ENCODE measurements around the gene TSPAN16.
A peak's percentile ranks its signal among the peaks of the same experiment; 100 is the strongest.

The TSPAN16 gene

GRCh38 chr19:11293433-11294389 is 2.2 kb upstream of the TSPAN16 start:
- no peaks in the 10 kb centered on the region for H3K36me3 ChIP-seq (ENCODE audit: insufficient read depth, low read length)
- H4K20me1 ChIP-seq (ENCODE audit: insufficient read depth, low read length, poor library complexity, severe bottlenecking) = no peaks in the 10 kb centered on the region
- H3F3A ChIP-seq (ENCODE audit: low read depth) = no peaks in the 10 kb centered on the region
- peak overlapping the region; percentile 54 for H3K4me2 ChIP-seq (ENCODE audit: low read depth, low read length, poor library complexity, severe bottlenecking)
- H3K27me3 ChIP-seq (ENCODE audit: insufficient read depth, low read length, poor library complexity, severe bottlenecking) = no peaks in the 10 kb centered on the region
- H3K4me3 ChIP-seq (ENCODE audit: low read length, poor library complexity, severe bottlenecking) = peak overlapping the region; percentile 52
- no peaks in the 10 kb centered on the region for H3K79me2 ChIP-seq (ENCODE audit: insufficient read depth, low read length)
- H3K9ac ChIP-seq (ENCODE audit: low read depth, low read length, poor library complexity, severe bottlenecking) = peak overlapping the region; percentile 47
- TF ChIP-seq CTCF (conservative IDR thresholded peaks at IDR 0.05; ENCODE audit: low read length) = peak; percentile 96
- no peak for TF ChIP-seq EZH2phosphoT487 (IDR thresholded peaks at IDR 0.05; ENCODE audit: borderline replicate concordance)
- H3K4me1 ChIP-seq (ENCODE audit: insufficient read depth, low read length, poor library complexity, severe bottlenecking) = peaks cover 7% of the 10 kb centered on the region
- H2AFZ ChIP-seq (ENCODE audit: low read length) = peak overlapping the region; percentile 77
- H3K9me2 ChIP-seq (replicated peaks; ENCODE audit: low read depth, low read length) = no peaks in the 10 kb centered on the region
- H3K9me3 ChIP-seq (ENCODE audit: insufficient read depth, low read depth, low read length) = no peaks in the 10 kb centered on the region

GRCh38 chr19:11295180-11295579 is 780 bp upstream of the TSPAN16 start:
- H3K9me2 ChIP-seq (replicated peaks; ENCODE audit: low read depth, low read length) = no peaks in the 10 kb centered on the region

GRCh38 chr19:11296264-11296663 is 304 bp downstream of the TSPAN16 start:
- Histone ChIP-seq H3K9ac (ENCODE audit: low read depth, low read length, poor library complexity, severe bottlenecking) (no peak overlapping the region), H3K4me1 (ENCODE audit: insufficient read depth, low read length, poor library complexity, severe bottlenecking) (peaks cover 15% of the 10 kb centered on the region), H3K4me2 (ENCODE audit: low read depth, low read length, poor library complexity, severe bottlenecking) (no peak overlapping the region), H3K79me2 (ENCODE audit: insufficient read depth, low read length) (no peaks in the 10 kb centered on the region), H3K9me3 (ENCODE audit: insufficient read depth, low read depth, low read length) (no peaks in the 10 kb centered on the region), H3K4me3 (ENCODE audit: low read length, poor library complexity, severe bottlenecking) (no peak overlapping the region), H3F3A (ENCODE audit: low read depth) (no peaks in the 10 kb centered on the region), H3K9me2 (replicated peaks; ENCODE audit: low read depth, low read length) (no peaks in the 10 kb centered on the region), H3K36me3 (ENCODE audit: insufficient read depth, low read length) (no peaks in the 10 kb centered on the region), H2AFZ (ENCODE audit: low read length) (no peak overlapping the region), H4K20me1 (ENCODE audit: insufficient read depth, low read length, poor library complexity, severe bottlenecking) (no peaks in the 10 kb centered on the region), H3K27me3 (ENCODE audit: insufficient read depth, low read length, poor library complexity, severe bottlenecking) (no peaks in the 10 kb centered on the region)
- TF ChIP-seq CTCF (conservative IDR thresholded peaks at IDR 0.05; ENCODE audit: low read length) = no peak
- TF ChIP-seq EZH2phosphoT487 (IDR thresholded peaks at IDR 0.05; ENCODE audit: borderline replicate concordance) = no peak

More at GRCh38 chr19:11295180-11295579, 780 bp upstream of the TSPAN16 start:
- Histone ChIP-seq H3K79me2 (ENCODE audit: insufficient read depth, low read length) (no peaks in the 10 kb centered on the region), H3K4me2 (ENCODE audit: low read depth, low read length, poor library complexity, severe bottlenecking) (no peak overlapping the region), H3K27me3 (ENCODE audit: insufficient read depth, low read length, poor library complexity, severe bottlenecking) (no peaks in the 10 kb centered on the region), H3K9me3 (ENCODE audit: insufficient read depth, low read depth, low read length) (no peaks in the 10 kb centered on the region), H2AFZ (ENCODE audit: low read length) (no peak overlapping the region), H3F3A (ENCODE audit: low read depth) (no peaks in the 10 kb centered on the region), H4K20me1 (ENCODE audit: insufficient read depth, low read length, poor library complexity, severe bottlenecking) (no peaks in the 10 kb centered on the region), H3K4me3 (ENCODE audit: low read length, poor library complexity, severe bottlenecking) (no peak overlapping the region), H3K4me1 (ENCODE audit: insufficient read depth, low read length, poor library complexity, severe bottlenecking) (peaks cover 9% of the 10 kb centered on the region), H3K9ac (ENCODE audit: low read depth, low read length, poor library complexity, severe bottlenecking) (no peak overlapping the region), H3K36me3 (ENCODE audit: insufficient read depth, low read length) (no peaks in the 10 kb centered on the region)
- TF ChIP-seq CTCF (conservative IDR thresholded peaks at IDR 0.05; ENCODE audit: low read length) (no peak), EZH2phosphoT487 (IDR thresholded peaks at IDR 0.05; ENCODE audit: borderline replicate concordance) (no peak)

Measured in Loucy (cell line).